Smooth muscle cell of the brain vasculature (primary cell): ENCODE data around the gene RPTOR.

Experiments used
- DNase-seq: peaks from one replicate; pipeline ENCODE4 v3.0.0-alpha.2; 2012; ENCODE audit warnings: low read depth, low spot score

The RPTOR gene

GRCh38 chr17:80716986-80717719, 172.5 kb downstream of the RPTOR start:
- no peak for DNase-seq

- DNase-seq, result no peak
Measured at GRCh38 chr17:80717720-80718083, 173.1 kb downstream of the RPTOR start.

GRCh38 chr17:80718428-80718827, 173.8 kb downstream of the RPTOR start:
- no peak for DNase-seq

GRCh38 chr17:80719449-80719848, 174.8 kb downstream of the RPTOR start:
- DNase-seq, result no peak

- no peak for DNase-seq
Measured at GRCh38 chr17:80720610-80721577, 176.3 kb downstream of the RPTOR start.

- no peak for DNase-seq
Measured at GRCh38 chr17:80722661-80723060, 178.0 kb downstream of the RPTOR start.

- peak; percentile 45 for DNase-seq
Measured at GRCh38 chr17:80724775-80725266, 180.2 kb downstream of the RPTOR start.

GRCh38 chr17:80725517-80725916, 180.9 kb downstream of the RPTOR start:
- no peak for DNase-seq

GRCh38 chr17:80726558-80727408, 182.1 kb downstream of the RPTOR start:
- DNase-seq, result no peak

- DNase-seq, result no peak
Measured at GRCh38 chr17:80727409-80727755, 182.7 kb downstream of the RPTOR start.

- DNase-seq, result no peak
Measured at GRCh38 chr17:80729016-80729415, 184.4 kb downstream of the RPTOR start.

- peak; percentile 65 for DNase-seq
Measured at GRCh38 chr17:80729761-80730160, 185.1 kb downstream of the RPTOR start.

- DNase-seq, result no peak
Measured at GRCh38 chr17:80730739-80731138, 186.1 kb downstream of the RPTOR start.

- DNase-seq, result no peak
Measured at GRCh38 chr17:80731323-80731722, 186.7 kb downstream of the RPTOR start.

GRCh38 chr17:80732268-80732667, 187.6 kb downstream of the RPTOR start:
- no peak for DNase-seq

GRCh38 chr17:80737106-80738019, 192.7 kb downstream of the RPTOR start:
- no peak for DNase-seq

GRCh38 chr17:80738020-80738808, 193.6 kb downstream of the RPTOR start:
- DNase-seq, result no peak

GRCh38 chr17:80738987-80739730, 194.5 kb downstream of the RPTOR start:
- DNase-seq, result no peak

GRCh38 chr17:80740141-80740540, 195.5 kb downstream of the RPTOR start:
- no peak for DNase-seq
